GM03348 (cell line): ENCODE data around the gene CNIH4.
"Not testable (repeated sequence)": the region's sequence is repeated elsewhere in the genome, so short reads cannot be mapped to it uniquely, and the experiment has no call there.

Source experiments
- DNase-seq: peaks from one replicate; pipeline ENCODE4 v3.0.0; 2012; ENCODE audit warnings: low spot score

The CNIH4 gene

DNA sequence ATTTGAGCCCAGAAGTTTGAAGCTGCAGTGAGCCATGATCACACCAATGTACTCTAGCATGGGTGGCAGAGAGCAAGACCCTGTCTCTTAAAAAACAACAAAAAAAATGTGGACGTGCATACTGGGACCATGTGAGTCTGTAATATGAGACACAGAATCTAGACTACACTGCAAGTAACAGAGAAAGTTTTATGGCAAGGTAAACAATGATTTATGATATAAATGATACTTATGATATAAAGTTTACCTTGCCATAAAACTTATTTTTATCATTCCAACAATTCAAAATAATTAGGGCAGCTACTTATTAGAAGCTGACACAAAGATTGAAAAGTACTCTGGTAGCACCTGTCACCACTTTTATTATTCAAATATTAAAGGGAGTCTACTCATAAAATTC, 43.2 kb downstream of the CNIH4 start:
- DNase-seq = no peak

DNA sequence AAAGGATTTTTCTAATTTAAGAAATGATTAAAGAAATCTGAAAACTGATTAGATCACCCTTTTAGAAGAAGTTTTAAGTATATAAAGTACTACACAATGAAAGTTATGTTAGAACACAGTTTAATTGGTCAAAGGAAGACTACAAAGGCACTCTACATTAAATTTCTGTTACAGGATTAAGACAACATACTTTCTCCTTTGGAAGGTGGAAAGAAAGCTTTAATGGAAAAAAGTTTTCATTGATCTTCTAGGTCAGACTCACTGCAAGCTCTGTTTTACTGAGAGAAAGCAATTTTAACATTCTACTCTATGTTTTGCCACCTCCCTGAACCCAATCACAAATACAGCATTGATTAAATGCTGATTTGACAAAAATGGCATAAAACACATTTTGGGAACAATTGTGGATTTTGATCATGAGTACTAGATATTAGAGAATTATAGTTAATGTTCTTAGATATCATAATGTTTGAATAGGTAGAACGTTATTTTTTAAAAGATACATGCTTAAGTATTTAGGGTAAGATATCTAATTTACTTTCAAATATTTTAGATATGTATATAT, 45.9 kb downstream of the CNIH4 start:
- DNase-seq = no peak

DNA sequence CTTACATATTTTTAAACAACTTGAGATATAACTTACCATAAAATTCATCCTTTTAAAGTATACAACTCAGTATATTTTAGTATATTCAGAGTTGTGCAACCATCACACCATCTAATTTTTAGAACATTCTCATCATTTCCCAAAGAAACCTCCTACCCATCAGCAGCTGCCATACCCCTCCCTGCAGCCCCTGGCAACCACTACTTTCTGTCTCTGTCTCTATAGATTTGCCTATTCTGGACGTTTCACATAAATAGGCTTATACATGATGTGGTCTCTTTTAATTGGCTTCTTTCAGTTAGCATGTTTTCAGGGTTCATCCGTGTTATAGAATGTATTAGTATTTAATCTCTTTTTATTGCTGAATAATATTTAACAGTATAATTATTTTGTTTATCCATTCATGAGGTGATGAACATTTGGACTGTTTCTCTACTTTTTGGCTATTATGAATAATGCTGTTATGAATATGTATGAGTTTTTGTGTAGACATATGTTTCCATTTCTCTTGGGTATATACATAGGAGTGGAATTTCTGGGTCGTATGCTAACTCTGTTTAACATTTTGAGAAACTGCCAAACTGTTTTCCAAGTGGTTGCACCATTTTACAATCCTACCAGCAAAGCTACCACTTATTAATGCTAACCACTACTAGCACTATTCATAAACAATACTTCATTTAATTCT, 48.4 kb downstream of the CNIH4 start:
- DNase-seq = no peak

DNA sequence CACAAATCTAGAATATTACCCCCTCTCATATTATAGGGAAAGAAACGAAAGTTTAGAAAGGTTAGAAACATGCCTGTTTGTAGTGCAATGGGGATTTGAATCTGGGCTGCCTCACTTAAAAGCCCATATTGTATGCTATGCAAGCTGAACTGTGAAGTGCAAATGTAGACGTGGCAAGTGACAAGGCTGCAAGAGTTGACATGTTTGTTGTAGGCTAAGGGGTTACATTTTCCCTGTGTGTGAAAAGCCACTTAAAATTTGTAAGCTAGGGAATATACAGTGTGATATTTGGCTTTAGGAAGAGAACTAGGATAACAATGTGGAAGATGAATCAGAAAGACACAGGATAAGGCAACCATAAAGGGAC, 48.9 kb downstream of the CNIH4 start:
- DNase-seq = no peak

DNA sequence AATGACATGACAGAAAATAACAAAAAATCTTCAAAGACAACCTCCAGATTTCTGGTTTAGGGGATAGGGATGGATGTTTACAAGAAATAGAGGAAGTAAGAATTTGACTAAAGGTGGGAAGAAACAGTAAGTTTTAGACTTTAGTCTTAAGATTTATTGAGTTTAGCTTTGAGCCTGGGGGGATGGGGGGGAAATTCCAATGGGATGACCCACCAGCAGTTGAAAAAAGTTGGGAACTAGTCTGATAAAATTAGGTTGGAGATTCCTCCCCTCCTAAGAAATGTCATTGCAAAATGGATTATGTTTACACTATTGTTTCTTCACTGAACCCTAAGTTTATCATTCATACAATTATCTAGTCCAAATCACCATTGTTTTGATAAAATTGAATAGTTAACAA, 49.5 kb downstream of the CNIH4 start:
- peak; percentile 10 for DNase-seq

DNA sequence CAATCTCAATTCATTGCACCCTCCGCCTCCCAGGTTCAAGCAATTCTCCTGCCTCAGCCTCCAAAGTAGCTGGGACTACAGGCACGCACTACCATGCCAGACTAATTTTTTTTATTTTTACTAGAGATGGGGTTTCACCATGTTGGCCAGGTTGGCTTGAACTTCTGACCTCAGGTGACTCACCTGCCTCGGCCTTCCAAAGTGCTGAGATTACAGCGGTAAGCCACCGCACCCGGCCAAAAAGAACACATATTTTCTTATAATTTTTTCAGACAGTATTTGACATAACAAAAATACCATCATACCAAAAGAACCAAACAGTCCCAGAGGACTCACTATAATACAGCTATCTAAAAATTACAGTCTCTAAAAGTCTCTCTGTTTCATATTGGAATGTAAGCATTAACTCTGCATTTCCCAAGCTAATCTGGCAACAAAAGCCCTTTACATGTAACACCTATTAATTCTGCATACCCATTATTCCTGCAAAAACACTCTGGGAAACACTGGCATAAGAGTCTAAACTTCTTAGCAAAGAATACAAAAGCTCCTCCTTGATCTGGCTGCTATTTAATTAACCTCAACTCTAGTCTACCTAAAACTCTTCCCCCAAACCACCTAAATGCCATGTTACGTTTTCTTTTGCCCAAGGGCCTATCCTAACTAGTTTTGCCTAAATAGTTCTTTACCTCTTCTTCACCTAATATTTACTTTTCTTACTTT, 51.1 kb downstream of the CNIH4 start:
- DNase-seq = no peak

DNA sequence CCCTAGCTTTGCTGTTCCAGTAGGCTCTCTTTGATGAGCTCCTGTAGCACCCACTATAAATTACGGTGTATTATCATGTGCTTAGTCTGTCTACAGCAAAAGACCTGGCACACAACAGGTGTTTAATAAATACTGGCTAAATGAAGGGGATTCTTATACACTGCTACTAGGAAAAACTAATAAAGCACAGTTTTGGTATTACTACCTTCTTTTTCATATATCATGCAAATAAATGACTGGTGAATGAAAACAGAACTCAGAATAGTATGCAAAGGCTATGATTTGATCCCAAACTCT, 51.6 kb downstream of the CNIH4 start:
- no peak for DNase-seq

DNA sequence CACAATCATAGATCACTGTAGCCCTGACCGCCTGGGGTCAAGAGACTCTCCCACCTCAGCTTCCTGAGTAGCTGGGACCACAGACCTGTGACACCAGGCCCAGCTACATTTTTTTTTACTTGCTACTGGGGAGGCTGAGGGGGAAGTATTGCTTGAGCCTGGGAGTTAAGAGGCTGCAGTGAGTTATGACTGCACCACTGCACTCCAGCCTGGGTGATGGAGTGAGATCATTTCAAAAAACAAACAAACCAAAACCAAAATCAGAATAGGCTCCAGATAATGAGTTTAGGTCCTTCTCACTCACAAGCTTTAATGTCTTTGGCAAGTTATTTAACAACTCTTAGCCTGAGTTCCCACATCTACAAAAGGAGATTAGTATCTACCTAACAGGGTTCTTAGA, 55.1 kb downstream of the CNIH4 start:
- DNase-seq = no peak

DNA sequence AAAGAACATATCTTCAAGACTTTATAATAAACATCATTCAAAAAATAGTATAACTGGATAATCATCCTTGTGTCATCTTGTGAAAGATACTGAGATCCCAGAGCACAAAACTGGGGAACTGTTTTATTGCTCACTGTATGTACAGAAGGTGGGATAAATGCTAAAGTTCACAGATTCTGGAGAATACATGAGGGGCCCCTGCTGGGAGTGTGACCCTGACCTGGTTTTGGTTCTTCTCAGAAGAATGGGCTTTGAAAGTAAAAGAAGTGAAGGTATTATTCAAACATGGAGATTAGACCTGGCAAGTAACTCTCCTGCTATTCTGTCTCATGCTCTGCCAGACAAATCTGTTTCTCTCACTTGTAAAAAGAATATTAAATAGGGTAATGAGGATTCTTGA, 63.4 kb downstream of the CNIH4 start:
- DNase-seq = no peak

DNA sequence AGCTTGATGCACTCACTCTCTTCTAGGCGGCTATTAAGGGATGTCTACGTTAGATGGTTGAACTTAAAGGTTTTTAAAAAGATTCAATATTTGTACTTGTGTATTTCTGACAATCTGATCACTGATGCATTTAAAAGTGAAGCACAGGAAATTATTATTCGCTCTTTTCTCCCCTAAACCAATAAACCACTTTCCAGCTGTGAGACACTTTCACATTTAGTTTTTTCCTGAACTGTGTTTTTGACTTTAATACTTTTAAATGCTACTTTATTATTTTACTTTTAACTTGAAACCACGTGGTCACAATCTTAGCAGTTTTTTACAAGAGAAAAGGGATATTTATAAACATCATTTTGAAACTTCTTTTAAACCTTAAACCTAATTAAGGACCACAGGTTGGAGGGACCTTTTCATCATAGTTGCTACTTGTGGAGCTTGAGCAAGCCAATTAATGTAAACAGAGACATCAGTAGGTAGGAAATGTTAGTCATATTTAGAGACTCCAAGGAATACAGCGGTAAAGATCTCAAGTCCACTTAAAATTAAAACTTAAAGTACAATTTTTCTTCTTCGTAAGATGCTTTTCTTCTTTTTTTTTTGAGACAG, 68.7 kb downstream of the CNIH4 start:
- no peak for DNase-seq

DNA sequence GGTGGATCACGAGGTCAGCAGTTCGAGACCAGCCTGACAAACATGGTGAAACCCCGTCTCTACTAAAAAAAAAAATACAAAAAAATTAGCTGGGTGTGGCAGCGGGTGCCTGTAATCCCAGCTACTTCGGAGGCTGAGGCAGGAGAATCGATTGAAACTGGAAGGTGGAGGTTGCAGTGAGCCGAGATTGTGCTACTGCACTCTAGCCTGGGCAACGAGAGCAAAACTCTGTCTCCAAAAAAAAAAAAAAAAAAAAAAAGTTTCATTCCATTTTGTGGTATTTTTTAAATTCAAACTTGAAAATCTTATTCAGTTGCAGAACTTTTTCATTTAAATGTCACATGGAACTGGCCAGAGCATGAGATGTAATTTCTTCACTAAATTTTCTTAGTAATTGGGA, 70.2 kb downstream of the CNIH4 start:
- not testable (repeated sequence) for DNase-seq

DNA sequence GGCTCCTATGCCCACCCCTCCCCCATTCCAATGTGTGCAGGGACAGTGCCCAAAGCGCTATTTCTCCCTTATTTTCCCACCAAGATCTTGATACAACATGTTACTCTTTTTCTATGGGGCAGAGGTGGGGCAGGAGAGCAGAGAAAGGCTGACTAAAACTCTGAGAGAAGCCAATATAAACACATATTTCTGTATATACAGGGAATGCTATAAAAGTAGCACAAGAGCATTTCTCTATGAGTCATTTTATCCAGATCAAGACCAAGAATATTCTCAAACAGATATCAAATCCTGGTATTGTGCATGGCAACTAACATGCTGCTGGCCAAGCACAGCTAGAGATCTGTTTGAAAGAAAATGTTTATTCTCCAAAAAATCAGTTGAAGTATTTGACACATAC, 70.7 kb downstream of the CNIH4 start:
- DNase-seq = peak; percentile 71

DNA sequence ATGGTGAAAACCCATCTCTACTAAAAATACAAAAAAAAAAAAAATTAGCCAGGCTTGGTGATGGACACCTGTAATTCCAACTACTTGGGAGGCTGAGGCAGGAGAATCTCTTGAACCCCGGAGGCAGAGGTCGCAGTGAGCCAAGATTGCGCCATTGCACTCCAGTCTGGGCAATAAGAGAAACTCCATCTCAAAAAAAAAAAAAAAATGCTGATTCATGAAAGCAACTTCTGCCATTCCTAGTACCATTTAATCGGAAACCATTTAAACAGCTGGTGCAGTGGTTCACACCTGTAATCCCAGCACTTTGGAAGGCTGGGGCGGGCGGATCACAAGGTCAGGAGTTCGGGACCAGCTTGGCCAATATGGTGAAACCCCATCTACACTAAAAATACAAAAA, 72.0 kb downstream of the CNIH4 start:
- DNase-seq = not testable (repeated sequence)
